DOHH2 (cell line): Measurements from ENCODE around the gene MAP3K20.
A peak's percentile ranks its signal among the peaks of the same experiment; 100 is the strongest.

Source experiments
- H3F3A ChIP-seq: fragments of 200-600 bp; sonication (generic), shearing (Covaris generic); 2 replicates; pipeline ENCODE4 v1.6.0; 2016; ENCODE audit warnings: antibody characterized with exemption, mild to moderate bottlenecking; ENCODE audit not compliant: control insufficient read depth, insufficient read depth
- H3K27ac ChIP-seq: fragments of 200-600 bp; sonication (generic); 2 replicates; pipeline ENCODE4 v1.5.1; 2014; ENCODE audit warnings: low read depth, mild to moderate bottlenecking, low read length, moderate library complexity
- H3K27me3 ChIP-seq: fragments of 200-600 bp; sonication (generic); 2 replicates; pipeline ENCODE4 v1.6.1; 2014; ENCODE audit warnings: mild to moderate bottlenecking, low read length, mixed read lengths; ENCODE audit not compliant: control insufficient read depth
- H3K36me3 ChIP-seq: fragments of 200-600 bp; sonication (generic); 2 replicates; pipeline ENCODE4 v1.6.1; 2014; ENCODE audit warnings: mild to moderate bottlenecking, low read length, moderate library complexity, mixed read lengths; ENCODE audit not compliant: control insufficient read depth
- H3K4me1 ChIP-seq: fragments of 200-600 bp; sonication (generic); 2 replicates; pipeline ENCODE4 v1.6.1; 2014; ENCODE audit warnings: mild to moderate bottlenecking, low read length, mixed read lengths; ENCODE audit not compliant: control insufficient read depth
- H3K4me2 ChIP-seq: fragments of 200-600 bp; sonication (generic); 2 replicates; pipeline ENCODE4 v1.6.0; 2014; ENCODE audit warnings: mild to moderate bottlenecking, low read length, moderate library complexity
- H3K4me3 ChIP-seq: fragments of 200-600 bp; sonication (generic); 2 replicates; pipeline ENCODE4 v1.5.1; 2014; ENCODE audit warnings: mild to moderate bottlenecking, low read length, mixed read lengths
- H3K79me2 ChIP-seq: fragments of 200-600 bp; sonication (generic); 2 replicates; pipeline ENCODE4 v1.6.1; 2014; ENCODE audit warnings: mild to moderate bottlenecking, low read length, mixed read lengths; ENCODE audit not compliant: control insufficient read depth
- H3K9me2 ChIP-seq: fragments of 200-600 bp; sonication (generic); replicated peaks from 2 replicates; pipeline ENCODE4 v1.6.1; 2014; ENCODE audit warnings: mild to moderate bottlenecking, low read length, mixed read lengths; ENCODE audit not compliant: control insufficient read depth
- H3K9me3 ChIP-seq: fragments of 200-600 bp; sonication (generic); 2 replicates; pipeline ENCODE4 v1.6.1; 2014; ENCODE audit warnings: antibody characterized with exemption, low read length, mixed read lengths; ENCODE audit not compliant: control insufficient read depth, insufficient read depth
- H4K20me1 ChIP-seq: fragments of 200-600 bp; sonication (generic); 2 replicates; pipeline ENCODE4 v1.6.0; 2014; ENCODE audit warnings: low read depth, mild to moderate bottlenecking, antibody characterized with exemption, low read length, moderate library complexity; ENCODE audit not compliant: control insufficient read depth, insufficient read depth
- CTCF ChIP-seq: fragments of 200-600 bp; sonication (generic); IDR thresholded peaks from one replicate; pipeline ENCODE4 v1.5.1; 2014; ENCODE audit warnings: antibody characterized with exemption, mild to moderate bottlenecking, low read depth, low read length; ENCODE audit not compliant: poor library complexity, severe bottlenecking
- EZH2phosphoT487 ChIP-seq: fragments of 200-600 bp; sonication (generic); IDR thresholded peaks from 2 replicates; pipeline ENCODE4 v1.6.1; 2017; ENCODE audit warnings: borderline replicate concordance, mild to moderate bottlenecking, antibody characterized with exemption, low read length, moderate library complexity, mixed read lengths

MAP3K20 gene

GRCh38 chr2:173054466-173054865 is 21.2 kb upstream of the MAP3K20 start:
- Histone ChIP-seq H3K27ac (no peak overlapping the region), H4K20me1 (no peaks in the 10 kb centered on the region), H3F3A (no peaks in the 10 kb centered on the region), H3K4me1 (peaks cover 16% of the 10 kb centered on the region), H3K36me3 (no peaks in the 10 kb centered on the region), H3K4me3 (no peak overlapping the region), H3K4me2 (no peak overlapping the region), H3K79me2 (no peaks in the 10 kb centered on the region), H3K9me2 (no peaks in the 10 kb centered on the region), H3K27me3 (no peaks in the 10 kb centered on the region), H3K9me3 (peaks cover 4% of the 10 kb centered on the region; the same call in 1 of the 2 replicates)
- TF ChIP-seq EZH2phosphoT487 (no peak), CTCF (no peak)

- Histone ChIP-seq H3K4me3 (no peak overlapping the region), H4K20me1 (no peaks in the 10 kb centered on the region), H3K79me2 (no peaks in the 10 kb centered on the region), H3K4me2 (no peak overlapping the region), H3K27ac (no peak overlapping the region), H3K36me3 (no peaks in the 10 kb centered on the region), H3F3A (no peaks in the 10 kb centered on the region), H3K27me3 (no peaks in the 10 kb centered on the region), H3K4me1 (peaks cover 31% of the 10 kb centered on the region), H3K9me2 (no peaks in the 10 kb centered on the region), H3K9me3 (peaks cover 4% of the 10 kb centered on the region; the same call in 1 of the 2 replicates)
- TF ChIP-seq EZH2phosphoT487: no peak
These were observed 18.8 kb upstream of the MAP3K20 start for GRCh38 chr2:173056705-173057364.

- TF ChIP-seq CTCF: no peak
- no peak for TF ChIP-seq EZH2phosphoT487
- H3K4me2 ChIP-seq: no peak overlapping the region
These were observed 17.5 kb upstream of the MAP3K20 start for GRCh38 chr2:173058097-173058496.

GRCh38 chr2:173058673-173059072 is 17.0 kb upstream of the MAP3K20 start:
- no peaks in the 10 kb centered on the region for H3K9me2 ChIP-seq
- peak overlapping the region; percentile 55 for H3K4me3 ChIP-seq
- peaks cover 31% of the 10 kb centered on the region for H3K4me1 ChIP-seq
- no peaks in the 10 kb centered on the region for H4K20me1 ChIP-seq
- peaks cover 4% of the 10 kb centered on the region; the same call in 1 of the 2 replicates for H3K9me3 ChIP-seq
- no peaks in the 10 kb centered on the region for H3F3A ChIP-seq
- H3K4me2 ChIP-seq: peak overlapping the region; percentile 72
- no peaks in the 10 kb centered on the region for H3K79me2 ChIP-seq
- H3K36me3 ChIP-seq: no peaks in the 10 kb centered on the region
- peak overlapping the region; percentile 61 for H3K27ac ChIP-seq
- H3K27me3 ChIP-seq: no peaks in the 10 kb centered on the region
- TF ChIP-seq EZH2phosphoT487 (no peak), CTCF (no peak)

More at GRCh38 chr2:173058097-173058496, 17.5 kb upstream of the MAP3K20 start:
- Histone ChIP-seq H3K4me3 (no peak overlapping the region), H3K36me3 (no peaks in the 10 kb centered on the region), H3K4me1 (peaks cover 31% of the 10 kb centered on the region), H3K9me2 (no peaks in the 10 kb centered on the region), H3K79me2 (no peaks in the 10 kb centered on the region), H3K27me3 (no peaks in the 10 kb centered on the region), H4K20me1 (no peaks in the 10 kb centered on the region), H3F3A (no peaks in the 10 kb centered on the region), H3K9me3 (peaks cover 4% of the 10 kb centered on the region; the same call in 1 of the 2 replicates), H3K27ac (no peak overlapping the region)
